Measurements from ENCODE around the gene STEAP3. TPM values are rescaled to one million over a fixed set of nuclear protein-coding genes. Genes with fewer than 3 reads are reported as not detected.

Gene STEAP3
- total RNA-seq, 2 donors from 2014 or later: 26.6 to 52.2 TPM

DNA sequence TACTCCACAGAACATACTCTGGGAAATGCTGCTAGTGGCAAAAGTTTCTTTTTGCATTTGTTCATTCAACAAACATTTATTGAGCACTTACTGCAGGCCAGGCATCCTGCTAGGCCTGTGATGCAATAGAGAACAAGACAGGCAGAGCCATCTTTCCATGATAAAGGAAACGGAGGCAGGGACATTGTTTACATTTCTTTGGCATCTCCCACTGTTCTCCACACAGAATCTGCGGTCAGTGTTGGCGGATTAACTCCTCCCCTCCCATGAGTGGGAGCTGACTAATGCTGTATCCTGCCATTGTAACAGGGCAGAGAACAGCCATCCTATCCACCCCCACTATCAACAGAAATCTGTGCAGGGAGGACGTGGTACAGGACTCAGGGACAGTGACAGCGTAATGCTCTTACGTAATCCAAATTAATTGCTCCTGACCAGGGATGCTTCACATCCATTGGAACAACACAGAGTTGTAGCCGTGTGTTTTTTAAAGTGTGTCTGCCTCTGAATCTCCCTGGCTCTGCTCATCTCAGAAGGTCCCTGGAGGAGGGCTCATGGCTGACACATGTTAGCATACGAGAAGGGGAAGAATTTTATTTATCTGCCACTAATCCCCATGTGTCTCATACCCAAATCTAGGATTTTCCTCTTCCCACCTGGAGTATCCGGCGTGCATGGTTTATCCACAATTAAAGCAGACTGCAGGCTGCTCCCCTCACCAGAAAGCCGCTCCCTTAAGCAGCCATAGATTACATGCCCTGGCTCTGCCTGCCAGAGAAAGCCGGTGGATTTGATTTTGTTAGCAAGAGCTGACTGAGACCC is 32.3 kb downstream of the STEAP3 start:
- H3K4me1 ChIP-seq: no peaks in the 10 kb centered on the region
- no peak for DNase-seq
- H3K27me3 ChIP-seq: no peaks in the 10 kb centered on the region
- no peak overlapping the region for H3K4me3 ChIP-seq
- H3K36me3 ChIP-seq: no peaks in the 10 kb centered on the region
- H3K27ac ChIP-seq: no peak overlapping the region
- no peaks in the 10 kb centered on the region for H3K9me3 ChIP-seq
- H3K9ac ChIP-seq (ENCODE audit: low read depth in 2 of 2, low read length in 2 of 2): no peak overlapping the region
- intact Hi-C loops (cut with DNase I): no loop called here
- TF ChIP-seq, protein P1, sequence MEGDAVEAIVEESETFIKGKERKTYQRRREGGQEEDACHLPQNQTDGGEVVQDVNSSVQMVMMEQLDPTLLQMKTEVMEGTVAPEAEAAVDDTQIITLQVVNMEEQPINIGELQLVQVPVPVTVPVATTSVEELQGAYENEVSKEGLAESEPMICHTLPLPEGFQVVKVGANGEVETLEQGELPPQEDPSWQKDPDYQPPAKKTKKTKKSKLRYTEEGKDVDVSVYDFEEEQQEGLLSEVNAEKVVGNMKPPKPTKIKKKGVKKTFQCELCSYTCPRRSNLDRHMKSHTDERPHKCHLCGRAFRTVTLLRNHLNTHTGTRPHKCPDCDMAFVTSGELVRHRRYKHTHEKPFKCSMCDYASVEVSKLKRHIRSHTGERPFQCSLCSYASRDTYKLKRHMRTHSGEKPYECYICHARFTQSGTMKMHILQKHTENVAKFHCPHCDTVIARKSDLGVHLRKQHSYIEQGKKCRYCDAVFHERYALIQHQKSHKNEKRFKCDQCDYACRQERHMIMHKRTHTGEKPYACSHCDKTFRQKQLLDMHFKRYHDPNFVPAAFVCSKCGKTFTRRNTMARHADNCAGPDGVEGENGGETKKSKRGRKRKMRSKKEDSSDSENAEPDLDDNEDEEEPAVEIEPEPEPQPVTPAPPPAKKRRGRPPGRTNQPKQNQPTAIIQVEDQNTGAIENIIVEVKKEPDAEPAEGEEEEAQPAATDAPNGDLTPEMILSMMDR (IDR thresholded peaks at IDR 0.05): no peak

DNA sequence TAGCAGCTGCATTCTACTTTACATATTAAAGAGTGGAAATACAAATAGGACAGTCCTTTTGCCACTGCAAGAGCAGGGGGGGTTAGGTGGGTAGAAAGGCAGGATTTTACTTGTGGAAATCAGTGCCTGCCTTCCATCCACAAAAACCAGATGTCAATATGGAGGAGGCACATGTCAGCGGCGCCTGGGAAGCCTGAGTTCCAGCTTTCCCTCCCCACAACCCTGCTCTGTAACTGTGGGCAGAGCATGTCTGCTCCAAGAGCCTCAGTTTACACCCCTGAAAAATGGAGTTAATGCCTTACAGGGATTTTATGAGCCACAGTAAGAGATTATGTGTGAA is 32.9 kb downstream of the STEAP3 start:
- no peak for DNase-seq
- no peak overlapping the region for H3K27ac ChIP-seq
- no peaks in the 10 kb centered on the region for H3K36me3 ChIP-seq
- no peaks in the 10 kb centered on the region for H3K9me3 ChIP-seq
- intact Hi-C loops (cut with DNase I): no loop called here
- no peak overlapping the region for H3K9ac ChIP-seq (ENCODE audit: low read depth in 2 of 2, low read length in 2 of 2)
- TF ChIP-seq, protein P1 (IDR thresholded peaks at IDR 0.05): no peak
- H3K27me3 ChIP-seq: no peaks in the 10 kb centered on the region
- no peaks in the 10 kb centered on the region for H3K4me1 ChIP-seq
- no peak overlapping the region for H3K4me3 ChIP-seq

DNA sequence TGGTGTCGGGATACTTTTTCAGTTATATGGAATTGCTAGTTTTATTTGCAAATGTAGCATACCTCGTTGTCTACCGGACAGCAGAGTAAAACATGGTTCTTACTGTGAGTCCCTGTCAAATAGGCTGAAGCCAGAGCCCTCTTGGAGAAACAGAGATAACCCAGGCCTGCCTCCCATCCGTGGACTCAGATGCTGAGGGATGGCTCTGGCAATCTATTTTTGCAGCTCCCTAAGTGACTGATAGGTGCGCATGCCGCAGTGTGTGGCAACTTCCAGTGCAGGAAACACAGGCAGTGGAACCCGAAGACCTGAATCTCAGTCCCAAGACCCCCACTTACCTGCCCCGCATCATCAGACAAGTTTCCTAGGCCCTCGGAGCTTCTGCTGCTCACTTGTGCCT is 33.6 kb downstream of the STEAP3 start:
- H3K4me1 ChIP-seq: no peaks in the 10 kb centered on the region
- H3K27ac ChIP-seq: no peak overlapping the region
- no peaks in the 10 kb centered on the region for H3K36me3 ChIP-seq
- no peaks in the 10 kb centered on the region for H3K27me3 ChIP-seq
- H3K9ac ChIP-seq (ENCODE audit: low read depth in 2 of 2, low read length in 2 of 2): no peak overlapping the region
- TF ChIP-seq, protein P1 (IDR thresholded peaks at IDR 0.05): no peak
- H3K9me3 ChIP-seq: no peaks in the 10 kb centered on the region
- no peak overlapping the region for H3K4me3 ChIP-seq
- no peak for DNase-seq
- intact Hi-C loops (cut with DNase I): no loop called here

DNA sequence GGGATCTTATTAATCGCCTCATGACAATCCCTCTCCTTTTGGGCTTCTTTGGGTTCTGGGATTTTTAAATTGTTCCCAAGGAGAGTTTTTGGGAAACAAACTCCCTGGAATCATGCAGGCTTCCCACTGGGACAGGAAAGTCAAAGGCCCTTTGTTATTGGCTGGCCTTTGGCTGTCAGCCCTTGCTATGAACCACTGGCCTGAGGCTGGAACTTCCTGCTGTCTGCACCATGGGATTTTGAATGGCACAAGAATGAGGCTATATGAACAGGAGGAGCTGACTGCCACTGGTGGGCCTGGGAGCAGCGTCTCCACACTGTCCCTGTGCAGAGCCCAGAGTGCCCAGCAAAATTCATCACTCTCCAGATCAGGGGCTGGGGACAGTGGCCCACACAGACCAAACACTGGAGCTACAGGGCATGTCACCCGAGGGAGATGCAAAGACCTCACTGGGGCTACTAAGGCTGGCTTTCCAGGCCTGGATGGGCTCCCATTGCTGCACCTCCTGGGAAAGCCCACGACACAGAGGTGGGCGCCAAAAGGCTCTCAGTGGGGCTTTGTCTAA is 35.7 kb downstream of the STEAP3 start:
- no peak for DNase-seq

DNA sequence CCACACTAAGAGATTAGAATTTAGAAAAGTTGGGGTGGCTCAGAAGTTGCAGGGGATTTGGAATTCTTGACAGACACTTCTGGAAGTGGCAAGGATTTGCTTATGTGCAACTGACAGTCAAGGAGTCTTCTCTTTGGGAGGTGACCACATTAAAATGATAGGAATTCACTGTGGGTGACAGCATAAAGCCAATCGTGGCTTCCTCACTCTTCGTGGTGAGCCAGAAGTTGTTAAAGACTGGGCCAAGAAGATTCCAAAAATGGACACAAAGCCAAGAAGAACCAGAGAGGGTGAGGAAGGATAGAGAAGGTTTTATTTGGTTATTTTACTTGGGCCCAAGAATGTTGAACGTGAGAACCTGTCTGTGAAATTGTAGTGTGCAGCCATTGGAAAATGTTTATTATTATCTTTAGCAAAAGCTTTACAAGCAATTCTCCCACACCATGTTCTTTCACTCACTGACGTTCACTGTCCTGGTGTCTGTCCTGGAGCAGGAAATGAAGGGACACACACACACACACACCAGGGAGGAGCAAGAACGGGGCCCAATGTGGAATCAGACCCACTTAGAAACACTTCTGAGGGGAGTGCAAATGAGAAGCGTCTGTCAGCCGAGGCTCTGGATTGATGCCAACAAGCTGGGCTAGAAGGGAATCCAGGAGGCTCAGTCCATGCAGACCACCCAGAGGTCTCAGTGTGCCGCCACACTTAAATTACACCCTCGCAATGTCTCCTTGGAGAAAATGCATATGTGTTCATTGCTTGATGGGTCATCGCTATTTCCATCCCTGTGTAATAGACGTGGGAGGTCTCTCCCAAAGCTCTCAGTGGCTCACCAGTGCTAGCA is 37.2 kb downstream of the STEAP3 start:
- TF ChIP-seq, protein P1 (IDR thresholded peaks at IDR 0.05): no peak
- no peak for DNase-seq

More for the DNA sequence above, 35.7 kb downstream of the STEAP3 start:
- TF ChIP-seq, protein P1 (IDR thresholded peaks at IDR 0.05): no peak
- Histone ChIP-seq H3K9me3 (no peaks in the 10 kb centered on the region), H3K27me3 (no peaks in the 10 kb centered on the region), H3K4me3 (no peak overlapping the region), H3K27ac (no peak overlapping the region), H3K4me1 (no peaks in the 10 kb centered on the region), H3K36me3 (no peaks in the 10 kb centered on the region), H3K9ac (ENCODE audit: low read depth in 2 of 2, low read length in 2 of 2) (no peak overlapping the region)
- intact Hi-C loops (cut with DNase I): no loop called here

More for the DNA sequence above, 37.2 kb downstream of the STEAP3 start:
- H3K9me3 ChIP-seq: no peaks in the 10 kb centered on the region
- H3K4me3 ChIP-seq: no peak overlapping the region
- no peaks in the 10 kb centered on the region for H3K4me1 ChIP-seq
- no peak overlapping the region for H3K27ac ChIP-seq
- H3K36me3 ChIP-seq: no peaks in the 10 kb centered on the region
- no peak overlapping the region for H3K9ac ChIP-seq (ENCODE audit: low read depth in 2 of 2, low read length in 2 of 2)
- intact Hi-C loops (cut with DNase I): no loop called here
- no peaks in the 10 kb centered on the region for H3K27me3 ChIP-seq
